GM21737 (cell line): Measurements from ENCODE around the gene SLC4A2.

Experiments
- ATAC-seq: cut with Tn5 transposase; IDR thresholded peaks from one replicate; pipeline ENCODE4 v1.9.1; 2021; ENCODE audit warnings: mild to moderate bottlenecking, moderate library complexity; ENCODE audit not compliant: unreplicated experiment

The SLC4A2 gene

DNA sequence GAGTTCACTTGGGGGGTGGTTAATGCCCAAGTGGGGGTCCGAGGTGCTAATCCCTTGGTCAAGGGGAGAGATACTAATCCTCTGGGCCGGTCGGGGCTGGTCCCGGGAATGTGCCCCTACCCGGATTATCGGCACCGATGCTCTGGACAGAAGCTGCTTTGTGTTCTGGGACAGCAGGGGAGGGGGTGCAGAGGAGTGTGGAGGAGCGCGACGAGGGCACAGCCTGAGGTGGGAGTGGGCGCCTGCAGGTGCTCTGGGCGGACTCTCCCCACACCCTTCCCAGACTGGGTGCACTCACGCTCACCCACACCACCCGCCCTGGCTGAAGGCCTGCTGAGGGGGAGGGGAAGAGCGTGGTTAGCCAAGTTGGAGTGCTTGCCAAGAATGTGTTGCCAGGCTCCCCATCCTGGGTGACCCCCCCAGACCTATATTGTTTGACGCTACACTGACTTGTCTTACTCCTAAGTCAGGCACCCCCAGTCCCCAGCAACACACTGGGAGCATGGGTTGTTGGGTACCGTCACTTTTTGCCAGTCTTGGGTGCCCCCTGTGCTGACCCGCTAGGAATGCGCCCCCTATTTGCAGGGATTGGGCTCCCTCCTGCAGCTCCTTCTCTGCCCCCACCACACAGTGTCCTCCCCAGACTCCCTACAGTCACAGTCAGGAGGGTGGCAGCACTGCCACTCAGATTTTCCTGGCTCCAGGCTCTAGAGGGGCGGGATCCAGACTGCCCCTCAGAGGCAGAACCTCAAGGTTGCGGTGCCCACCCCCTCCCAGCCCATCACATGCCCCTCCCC is 1.2 kb downstream of the SLC4A2 start:
- no peak for ATAC-seq

- no peak for ATAC-seq
Observed at GRCh38 chr7:151061213-151062110, 2.1 kb downstream of the SLC4A2 start.

- ATAC-seq: no peak
Observed at GRCh38 chr7:151062111-151062398, 2.7 kb downstream of the SLC4A2 start.

GRCh38 chr7:151062399-151063211 is 3.2 kb downstream of the SLC4A2 start:
- no peak for ATAC-seq

DNA sequence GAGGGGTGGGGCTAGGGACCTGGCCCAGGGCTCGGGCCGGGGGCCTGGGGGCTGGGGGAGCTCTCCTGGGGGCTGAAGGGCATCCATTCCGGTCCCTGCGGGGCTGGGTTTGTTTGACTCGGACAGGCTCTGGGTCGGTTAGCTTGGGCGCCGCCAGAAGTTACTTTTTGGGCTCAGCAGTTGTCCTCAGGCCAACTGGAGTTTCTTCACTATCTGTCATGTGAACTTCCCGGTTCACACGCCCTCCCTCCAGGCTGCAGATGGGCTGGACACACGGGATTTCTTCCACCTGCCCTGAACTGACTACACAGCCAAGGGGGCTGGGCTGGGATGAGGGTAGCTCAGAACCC is 3.8 kb downstream of the SLC4A2 start:
- no peak for ATAC-seq

DNA sequence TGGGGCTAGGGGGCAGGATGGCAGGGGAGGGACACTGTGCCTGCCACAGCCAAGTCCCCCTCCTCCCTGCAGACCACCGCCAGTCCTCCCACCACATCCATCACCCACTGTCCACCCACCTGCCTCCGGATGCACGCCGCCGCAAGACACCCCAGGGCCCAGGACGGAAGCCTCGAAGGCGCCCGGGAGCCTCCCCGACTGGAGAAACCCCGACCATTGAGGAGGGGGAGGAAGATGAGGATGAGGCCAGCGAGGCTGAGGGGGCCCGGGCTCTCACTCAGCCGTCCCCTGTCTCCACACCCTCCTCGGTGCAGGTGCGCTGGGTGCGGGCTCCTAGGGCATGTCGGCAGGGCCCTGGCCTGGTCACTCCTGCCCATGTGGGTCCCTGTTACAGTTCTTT is 5.1 kb downstream of the SLC4A2 start:
- ATAC-seq: no peak

- no peak for ATAC-seq
Observed at GRCh38 chr7:151064993-151065392, 5.6 kb downstream of the SLC4A2 start.

GRCh38 chr7:151065516-151065915 is 6.1 kb downstream of the SLC4A2 start:
- ATAC-seq: no peak

DNA sequence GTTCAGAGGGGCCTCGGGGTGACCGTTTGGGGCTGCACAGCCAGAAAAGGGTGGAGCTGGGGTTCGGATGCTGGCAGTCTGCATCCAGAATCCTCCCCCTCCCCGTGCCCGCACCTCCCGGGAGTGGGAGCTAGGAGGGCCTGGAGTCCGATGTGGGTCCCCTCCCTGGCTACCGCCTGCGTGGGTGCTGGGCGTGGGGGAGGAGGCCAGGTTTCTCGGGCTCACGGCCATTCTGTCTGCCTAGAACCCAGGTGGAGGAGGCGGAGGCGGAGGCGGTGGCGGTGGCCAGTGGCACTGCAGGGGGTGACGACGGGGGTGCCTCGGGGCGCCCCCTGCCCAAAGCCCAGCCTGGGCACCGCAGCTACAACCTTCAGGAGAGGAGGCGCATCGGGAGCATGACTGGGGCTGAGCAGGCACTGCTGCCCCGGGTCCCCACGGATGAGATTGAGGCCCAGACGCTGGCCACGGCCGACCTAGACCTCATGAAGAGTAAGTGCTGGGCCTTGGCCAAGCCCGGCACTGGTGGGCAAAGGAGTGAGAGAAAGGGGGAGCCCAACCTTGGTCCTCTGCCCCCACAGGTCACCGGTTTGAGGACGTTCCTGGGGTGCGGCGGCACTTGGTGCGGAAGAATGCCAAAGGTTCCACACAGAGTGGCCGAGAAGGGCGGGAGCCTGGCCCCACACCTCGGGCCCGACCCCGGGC is 7.0 kb downstream of the SLC4A2 start:
- ATAC-seq: no peak

GRCh38 chr7:151068069-151068773 is 8.8 kb downstream of the SLC4A2 start:
- ATAC-seq: no peak

DNA sequence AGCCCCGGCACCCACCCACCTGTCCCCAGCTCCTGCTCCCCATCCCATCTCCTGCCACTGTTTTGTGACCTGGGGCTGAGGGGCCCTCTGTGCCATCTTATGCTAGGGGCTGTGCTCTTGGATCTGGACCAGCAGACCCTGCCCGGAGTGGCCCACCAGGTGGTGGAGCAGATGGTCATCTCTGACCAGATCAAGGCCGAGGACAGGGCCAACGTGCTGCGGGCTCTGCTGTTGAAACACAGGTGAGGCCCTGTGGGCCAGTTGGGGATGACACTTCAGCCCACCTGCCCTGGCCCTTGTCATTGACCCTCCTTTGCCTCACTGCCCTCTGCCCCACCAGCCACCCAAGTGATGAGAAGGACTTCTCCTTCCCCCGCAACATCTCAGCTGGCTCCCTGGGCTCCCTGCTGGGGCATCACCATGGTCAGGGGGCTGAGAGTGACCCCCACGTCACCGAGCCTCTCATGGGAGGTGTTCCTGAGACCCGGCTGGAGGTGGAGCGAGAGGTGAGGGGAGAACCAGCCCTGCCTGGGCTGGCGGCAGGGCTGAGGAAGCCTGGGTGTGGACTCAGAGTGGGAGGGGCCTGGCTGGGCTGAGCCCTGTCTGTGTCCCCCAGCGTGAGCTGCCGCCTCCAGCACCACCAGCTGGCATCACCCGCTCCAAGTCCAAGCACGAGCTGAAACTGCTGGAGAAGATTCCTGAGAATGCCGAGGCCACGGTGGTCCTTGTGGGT is 10.6 kb downstream of the SLC4A2 start:
- ATAC-seq: no peak

GRCh38 chr7:151070574-151070960 is 11.2 kb downstream of the SLC4A2 start:
- no peak for ATAC-seq

GRCh38 chr7:151071032-151071866 is 11.9 kb downstream of the SLC4A2 start:
- no peak for ATAC-seq

- ATAC-seq: no peak
Observed at GRCh38 chr7:151073990-151074389, 14.6 kb downstream of the SLC4A2 start.

DNA sequence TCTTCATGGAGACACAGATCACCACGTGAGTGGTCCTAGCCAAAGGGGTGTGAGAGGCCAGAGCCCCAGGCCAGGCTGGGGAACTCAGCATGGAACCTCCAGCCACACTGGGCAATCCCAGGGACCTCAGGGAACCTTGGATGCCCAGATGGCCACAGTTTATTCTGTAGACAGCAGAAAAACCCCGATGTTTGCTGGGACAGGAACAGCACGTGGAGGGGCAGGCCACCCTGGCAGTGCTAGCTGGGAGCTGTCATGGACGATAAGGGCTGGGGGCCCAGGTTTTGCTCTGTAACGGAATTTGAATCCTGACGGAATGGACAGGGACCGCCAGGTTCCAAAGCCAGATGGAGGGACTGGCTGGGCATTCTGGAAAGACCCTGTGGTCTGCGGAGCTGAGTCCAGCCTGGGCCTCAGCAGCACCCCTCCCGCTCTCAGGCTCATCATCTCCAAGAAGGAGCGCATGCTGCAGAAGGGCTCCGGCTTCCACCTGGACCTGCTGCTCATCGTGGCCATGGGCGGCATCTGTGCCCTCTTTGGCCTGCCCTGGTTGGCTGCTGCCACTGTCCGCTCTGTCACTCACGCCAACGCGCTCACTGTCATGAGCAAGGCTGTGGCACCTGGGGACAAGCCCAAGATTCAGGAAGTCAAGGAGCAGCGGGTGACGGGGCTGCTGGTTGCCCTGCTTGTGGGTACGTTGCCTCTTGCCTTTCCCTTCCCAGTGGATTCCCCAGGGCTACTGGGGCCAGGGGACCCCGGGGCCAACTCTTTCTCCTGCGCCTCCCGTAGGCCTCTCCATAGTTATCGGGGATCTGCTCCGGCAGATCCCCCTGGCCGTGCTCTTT is 15.7 kb downstream of the SLC4A2 start:
- no peak for ATAC-seq

GRCh38 chr7:151075662-151075971 is 16.2 kb downstream of the SLC4A2 start:
- ATAC-seq: no peak

- ATAC-seq: no peak
Observed at GRCh38 chr7:151075978-151076426, 16.6 kb downstream of the SLC4A2 start.
